Astrocyte (in vitro differentiated cells and primary cell): ENCODE measurements around the gene FGGY. TPM values are rescaled to one million over a fixed set of nuclear protein-coding genes. Genes with fewer than 3 reads are reported as not detected.
A peak's percentile ranks its signal among the peaks of the same experiment; 100 is the strongest.

Source experiments
- DNase-seq: peaks from one replicate; pipeline ENCODE4 v3.0.0-alpha.2; 2010; ENCODE audit warnings: low read depth
- FAIRE-seq: peaks from 2 replicates; lab custom pipeline; 2011; peaks lifted over from hg19 to GRCh38; lab: Jason Lieb, UNC
- H2AFZ ChIP-seq: 2 replicates; pipeline ENCODE4 v1.6.0; 2012; ENCODE audit warnings: low read depth, low read length, inconsistent platforms
- H3K27ac ChIP-seq: 2 replicates; pipeline ENCODE4 v1.5.1; 2011; ENCODE audit warnings: low read depth, low read length, inconsistent platforms
- H3K27me3 ChIP-seq: 2 replicates; pipeline ENCODE4 v1.6.0; 2011; ENCODE audit warnings: low read length, inconsistent platforms; ENCODE audit not compliant: insufficient read depth
- H3K36me3 ChIP-seq: 2 replicates; pipeline ENCODE4 v1.5.1; 2011; ENCODE audit warnings: low read length, inconsistent platforms; ENCODE audit not compliant: insufficient read depth
- H3K4me1 ChIP-seq: 2 replicates; pipeline ENCODE4 v1.5.1; 2011; ENCODE audit warnings: low read length, inconsistent platforms; ENCODE audit not compliant: insufficient read depth
- H3K4me2 ChIP-seq: 2 replicates; pipeline ENCODE4 v1.6.0; 2012; ENCODE audit warnings: low read length, inconsistent platforms
- H3K4me3 ChIP-seq: 2 replicates; pipeline ENCODE4 v1.5.1; 2011; ENCODE audit warnings: low read depth, mild to moderate bottlenecking, low read length, inconsistent platforms; ENCODE audit not compliant: insufficient read depth
- H3K79me2 ChIP-seq: 2 replicates; pipeline ENCODE4 v1.6.0; 2012; ENCODE audit warnings: mild to moderate bottlenecking, low read length, inconsistent platforms; ENCODE audit not compliant: insufficient read depth
- H3K9ac ChIP-seq: 2 replicates; pipeline ENCODE4 v1.6.0; 2012; ENCODE audit warnings: mild to moderate bottlenecking, low read length, inconsistent platforms
- H3K9me3 ChIP-seq: 2 replicates; pipeline ENCODE4 v1.5.1; 2012; ENCODE audit warnings: low read depth, mild to moderate bottlenecking, low read length, inconsistent platforms; ENCODE audit not compliant: insufficient read depth
- H4K20me1 ChIP-seq: 2 replicates; pipeline ENCODE4 v1.6.0; 2012; ENCODE audit warnings: low read length, inconsistent platforms; ENCODE audit not compliant: insufficient read depth
- H3K27ac Mint-ChIP-seq: one replicate; pipeline ENCODE4 v1.8.0; 2021; ENCODE audit warnings: mild to moderate bottlenecking, mixed read lengths; ENCODE audit not compliant: unreplicated experiment
- H3K27me3 Mint-ChIP-seq: one replicate; pipeline ENCODE4 v1.8.0; 2021; ENCODE audit warnings: low read depth, mixed read lengths; ENCODE audit not compliant: unreplicated experiment
- H3K36me3 Mint-ChIP-seq: one replicate; pipeline ENCODE4 v1.8.0; 2021; ENCODE audit warnings: low read depth, mixed read lengths; ENCODE audit not compliant: unreplicated experiment
- H3K4me1 Mint-ChIP-seq: one replicate; pipeline ENCODE4 v1.8.0; 2021; ENCODE audit warnings: low read depth, mixed read lengths; ENCODE audit not compliant: unreplicated experiment
- H3K4me3 Mint-ChIP-seq: one replicate; pipeline ENCODE4 v1.8.0; 2021; ENCODE audit warnings: mild to moderate bottlenecking, moderate library complexity, mixed read lengths; ENCODE audit not compliant: unreplicated experiment
- H3K9me3 Mint-ChIP-seq: one replicate; pipeline ENCODE4 v1.8.0; 2021; ENCODE audit warnings: mild to moderate bottlenecking, mixed read lengths; ENCODE audit not compliant: unreplicated experiment
- EZH2 ChIP-seq: IDR thresholded peaks from 2 replicates; pipeline ENCODE4 v1.6.1; 2012; ENCODE audit warnings: mild to moderate bottlenecking, low read length, inconsistent platforms; ENCODE audit not compliant: insufficient read depth
- total RNA-seq: library from RNA; stranded (reverse); gene quantifications from 2 replicates; pipeline ENCODE4 v1.2.1, GENCODE V29; 2021
- TF ChIP-seq, protein P1 (sequence below): IDR thresholded peaks from 2 replicates; pipeline ENCODE4 v1.5.1; 2011; ENCODE audit warnings: low read depth, mild to moderate bottlenecking, inconsistent platforms, low read length, moderate library complexity; ENCODE audit not compliant: insufficient read depth

Gene FGGY
- total RNA-seq, 1 donor from 2014 or later, result 6.8 TPM

DNA sequence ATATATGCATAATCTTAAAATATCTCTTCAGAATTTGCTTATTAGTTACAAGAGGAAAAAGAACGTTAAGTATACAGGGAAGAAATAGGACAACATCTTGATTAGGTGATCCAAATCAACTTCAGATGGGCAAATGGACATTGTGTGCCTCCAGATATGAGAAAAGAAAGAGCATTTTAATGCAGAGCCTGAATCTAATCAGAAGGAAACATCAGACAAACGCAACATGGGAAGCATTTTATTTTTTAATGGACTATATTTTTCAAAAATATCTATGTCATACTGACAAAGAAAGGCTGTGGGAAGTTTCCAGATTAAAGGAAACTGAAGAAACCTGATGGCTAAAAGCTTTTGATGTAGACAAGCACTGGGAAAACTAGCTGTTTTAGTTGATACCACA, 466.5 kb downstream of the FGGY start:
- Histone ChIP-seq H4K20me1 (no peaks in the 10 kb centered on the region), H3K9ac (no peak overlapping the region), H3K79me2 (no peaks in the 10 kb centered on the region), H2AFZ (no peak overlapping the region), H3K4me3 (no peak overlapping the region), H3K9me3 (no peaks in the 10 kb centered on the region), H3K4me2 (no peak overlapping the region), H3K4me1 (peaks cover 4% of the 10 kb centered on the region), H3K27me3 (no peaks in the 10 kb centered on the region), H3K36me3 (no peaks in the 10 kb centered on the region), H3K27ac (no peak overlapping the region)
- no peak for DNase-seq
- Mint-ChIP-seq H3K9me3 (no peaks in the 10 kb centered on the region), H3K27ac (no peak overlapping the region), H3K36me3 (no peaks in the 10 kb centered on the region), H3K4me3 (peak overlapping the region; percentile 21), H3K27me3 (peaks cover 4% of the 10 kb centered on the region), H3K4me1 (peaks cover 11% of the 10 kb centered on the region)
- TF ChIP-seq, protein P1, sequence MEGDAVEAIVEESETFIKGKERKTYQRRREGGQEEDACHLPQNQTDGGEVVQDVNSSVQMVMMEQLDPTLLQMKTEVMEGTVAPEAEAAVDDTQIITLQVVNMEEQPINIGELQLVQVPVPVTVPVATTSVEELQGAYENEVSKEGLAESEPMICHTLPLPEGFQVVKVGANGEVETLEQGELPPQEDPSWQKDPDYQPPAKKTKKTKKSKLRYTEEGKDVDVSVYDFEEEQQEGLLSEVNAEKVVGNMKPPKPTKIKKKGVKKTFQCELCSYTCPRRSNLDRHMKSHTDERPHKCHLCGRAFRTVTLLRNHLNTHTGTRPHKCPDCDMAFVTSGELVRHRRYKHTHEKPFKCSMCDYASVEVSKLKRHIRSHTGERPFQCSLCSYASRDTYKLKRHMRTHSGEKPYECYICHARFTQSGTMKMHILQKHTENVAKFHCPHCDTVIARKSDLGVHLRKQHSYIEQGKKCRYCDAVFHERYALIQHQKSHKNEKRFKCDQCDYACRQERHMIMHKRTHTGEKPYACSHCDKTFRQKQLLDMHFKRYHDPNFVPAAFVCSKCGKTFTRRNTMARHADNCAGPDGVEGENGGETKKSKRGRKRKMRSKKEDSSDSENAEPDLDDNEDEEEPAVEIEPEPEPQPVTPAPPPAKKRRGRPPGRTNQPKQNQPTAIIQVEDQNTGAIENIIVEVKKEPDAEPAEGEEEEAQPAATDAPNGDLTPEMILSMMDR, result no peak
- TF ChIP-seq EZH2, result no peak
- FAIRE-seq, result no peak

GRCh38 chr1:59765011-59765730, 468.3 kb downstream of the FGGY start:
- Mint-ChIP-seq H3K4me1 (peaks cover 4% of the 10 kb centered on the region), H3K27ac (no peak overlapping the region), H3K27me3 (peaks cover 2% of the 10 kb centered on the region), H3K36me3 (no peaks in the 10 kb centered on the region), H3K9me3 (no peaks in the 10 kb centered on the region), H3K4me3 (no peak overlapping the region)
- H3K79me2 ChIP-seq, result no peaks in the 10 kb centered on the region
- no peak for DNase-seq
- no peaks in the 10 kb centered on the region for H3K4me1 ChIP-seq
- no peak overlapping the region for H3K4me3 ChIP-seq
- H4K20me1 ChIP-seq, result no peaks in the 10 kb centered on the region
- no peak overlapping the region for H3K4me2 ChIP-seq
- H3K9ac ChIP-seq, result no peak overlapping the region
- no peaks in the 10 kb centered on the region for H3K27me3 ChIP-seq
- TF ChIP-seq, protein P1, result no peak
- TF ChIP-seq EZH2, result no peak
- no peak overlapping the region for H2AFZ ChIP-seq
- FAIRE-seq, result no peak
- no peaks in the 10 kb centered on the region for H3K36me3 ChIP-seq
- H3K9me3 ChIP-seq, result no peaks in the 10 kb centered on the region
- no peak overlapping the region for H3K27ac ChIP-seq

GRCh38 chr1:59766227-59766855, 469.4 kb downstream of the FGGY start:
- H3K4me3 Mint-ChIP-seq, result no peak overlapping the region
- no peaks in the 10 kb centered on the region for H3K79me2 ChIP-seq
- no peaks in the 10 kb centered on the region for H4K20me1 ChIP-seq
- TF ChIP-seq, protein P1, result no peak
- no peak for TF ChIP-seq EZH2
- H3K4me3 ChIP-seq, result no peak overlapping the region
- H3K27me3 Mint-ChIP-seq, result peaks cover 2% of the 10 kb centered on the region
- H3K9me3 ChIP-seq, result no peaks in the 10 kb centered on the region
- no peak overlapping the region for H3K27ac Mint-ChIP-seq
- peak; percentile 64 for FAIRE-seq
- no peak for DNase-seq
- H3K27ac ChIP-seq, result no peak overlapping the region
- H3K4me1 Mint-ChIP-seq, result peaks cover 4% of the 10 kb centered on the region
- H2AFZ ChIP-seq, result no peak overlapping the region
- no peaks in the 10 kb centered on the region for H3K9me3 Mint-ChIP-seq
- no peaks in the 10 kb centered on the region for H3K36me3 Mint-ChIP-seq
- H3K9ac ChIP-seq, result no peak overlapping the region
- H3K36me3 ChIP-seq, result no peaks in the 10 kb centered on the region
- H3K4me2 ChIP-seq, result no peak overlapping the region
- no peaks in the 10 kb centered on the region for H3K27me3 ChIP-seq
- H3K4me1 ChIP-seq, result no peaks in the 10 kb centered on the region
